Thymus (tissue), 11 donors: ENCODE results near the gene ANKFY1. TPM values are rescaled to one million over a fixed set of nuclear protein-coding genes. Genes with fewer than 3 reads are reported as not detected.

ENCODE experiments used
- DNase-seq, 9 donors: peaks; one replicate each; pipeline ENCODE4 v3.0.0-alpha.2; 2013; ENCODE audit warnings: low spot score in 9 of 9, low read depth in 6 of 9, missing footprints in 1 of 9
- H3K27ac ChIP-seq, 2 donors: one replicate each; pipeline ENCODE4 v1.5.1; 2013; ENCODE audit warnings: control low read depth in 1 of 2, low read depth in 1 of 2, low read length in 1 of 2, mild to moderate bottlenecking in 1 of 2, moderate library complexity in 1 of 2
- H3K27me3 ChIP-seq, 2 donors: one replicate each; pipeline ENCODE4 v1.5.1; 2013; ENCODE audit warnings: low read length in 1 of 2; ENCODE audit not compliant: control insufficient read depth in 2 of 2, insufficient read depth in 1 of 2
- H3K36me3 ChIP-seq, 2 donors: one replicate each; pipeline ENCODE4 v1.5.1; 2013; ENCODE audit warnings: low read length in 1 of 2, mild to moderate bottlenecking in 1 of 2, moderate library complexity in 1 of 2; ENCODE audit not compliant: control insufficient read depth in 2 of 2, insufficient read depth in 2 of 2
- H3K4me1 ChIP-seq, 2 donors: one replicate each; pipeline ENCODE4 v1.5.1; 2013; ENCODE audit warnings: low read length in 2 of 2; ENCODE audit not compliant: control insufficient read depth in 2 of 2, insufficient read depth in 2 of 2
- H3K4me3 ChIP-seq, 2 donors: one replicate each; pipeline ENCODE4 v1.5.1; 2013; ENCODE audit warnings: low read length in 2 of 2, control low read depth in 1 of 2, mild to moderate bottlenecking in 1 of 2
- H3K9me3 ChIP-seq, 2 donors: one replicate each; pipeline ENCODE4 v1.5.1; 2013; ENCODE audit warnings: low read length in 1 of 2, mild to moderate bottlenecking in 1 of 2; ENCODE audit not compliant: control insufficient read depth in 2 of 2, insufficient read depth in 1 of 2
- WGBS: extraction: QIAGEN DNeasy Blood & Tissue Kit; methylation state at CpG from one replicate; pipeline ENCODE4 v1.1.7; 2013; 5-methylcytosine and 5-hydroxymethylcytosine counted together
- polyA plus RNA-seq: library from polyadenylated mRNA; stranded (reverse); fragments of 200-250 nt; gene quantifications from one replicate; pipeline ENCODE4 v1.2.3, GENCODE V29; 2013
- total RNA-seq: library from RNA; stranded (reverse); fragments of 120-200 nt; gene quantifications from one replicate; pipeline ENCODE4 v1.2.4, GENCODE V29; 2013
- donor health status: healthy.

ANKFY1 gene
- total and polyA plus RNA-seq, 2 donors = 14.6 to 15.7 TPM

- Histone ChIP-seq H3K4me1 (peaks cover 0 to 11% of the 10 kb centered on the region in 2 donors), H3K9me3 (no peaks in the 10 kb centered on the region), H3K27ac (no peak overlapping the region), H3K4me3 (no peak overlapping the region), H3K36me3 (peaks cover 28 to 61% of the 10 kb centered on the region in 2 donors), H3K27me3 (no peaks in the 10 kb centered on the region)
- DNase-seq = no peak
Measured at GRCh38 chr17:4234401-4234800, 29.4 kb downstream of the ANKFY1 start.

GRCh38 chr17:4233668-4234258, 30.0 kb downstream of the ANKFY1 start:
- H3K27ac ChIP-seq = no peak overlapping the region
- H3K36me3 ChIP-seq = peaks cover 23 to 55% of the 10 kb centered on the region in 2 donors
- H3K9me3 ChIP-seq = no peaks in the 10 kb centered on the region
- 97% methylated on average over 7 of the region's 7 CpGs for WGBS
- H3K4me1 ChIP-seq = peaks cover 0 to 11% of the 10 kb centered on the region in 2 donors
- DNase-seq = no peak
- H3K4me3 ChIP-seq = no peak overlapping the region
- H3K27me3 ChIP-seq = no peaks in the 10 kb centered on the region

GRCh38 chr17:4232168-4232813, 31.5 kb downstream of the ANKFY1 start:
- Histone ChIP-seq H3K4me3 (no peak overlapping the region), H3K4me1 (peaks cover 0 to 11% of the 10 kb centered on the region in 2 donors), H3K27ac (peak overlapping the region in 1 of 2 donors; percentile 8), H3K9me3 (no peaks in the 10 kb centered on the region), H3K36me3 (peaks cover 19 to 47% of the 10 kb centered on the region in 2 donors), H3K27me3 (no peaks in the 10 kb centered on the region)
- WGBS = 15% methylated on average over 4 of the region's 4 CpGs
- peak in 3 of 9 donors; percentile 9 to 55 (median 13) for DNase-seq

GRCh38 chr17:4229627-4230541, 33.9 kb downstream of the ANKFY1 start:
- DNase-seq = peak in 1 of 9 donors; percentile 17
- Histone ChIP-seq H3K4me1 (peaks cover 0 to 11% of the 10 kb centered on the region in 2 donors), H3K27ac (peak overlapping the region in 1 of 2 donors; percentile 20), H3K9me3 (no peaks in the 10 kb centered on the region), H3K27me3 (no peaks in the 10 kb centered on the region), H3K36me3 (peaks cover 22 to 43% of the 10 kb centered on the region in 2 donors), H3K4me3 (no peak overlapping the region)
- 93% methylated on average over 8 of the region's 8 CpGs for WGBS

- WGBS = 98% methylated on average over 47 of the region's 47 CpGs
- no peaks in the 10 kb centered on the region for H3K4me1 ChIP-seq
- no peak for DNase-seq
- peaks cover 21 to 23% of the 10 kb centered on the region in 2 donors for H3K36me3 ChIP-seq
- H3K9me3 ChIP-seq = no peaks in the 10 kb centered on the region
- H3K27me3 ChIP-seq = no peaks in the 10 kb centered on the region
- no peak overlapping the region for H3K4me3 ChIP-seq
- H3K27ac ChIP-seq = no peak overlapping the region
Measured at GRCh38 chr17:4221899-4222659, 41.7 kb downstream of the ANKFY1 start.

- H3K36me3 ChIP-seq = peaks cover 27 to 28% of the 10 kb centered on the region in 2 donors
- no peaks in the 10 kb centered on the region for H3K9me3 ChIP-seq
- no peak overlapping the region for H3K27ac ChIP-seq
- H3K4me3 ChIP-seq = no peak overlapping the region
- no peak for DNase-seq
- 96% methylated on average over 4 of the region's 4 CpGs for WGBS
- H3K4me1 ChIP-seq = no peaks in the 10 kb centered on the region
- H3K27me3 ChIP-seq = no peaks in the 10 kb centered on the region
Measured at GRCh38 chr17:4221163-4221562, 42.6 kb downstream of the ANKFY1 start.

GRCh38 chr17:4220655-4221054, 43.1 kb downstream of the ANKFY1 start:
- no peaks in the 10 kb centered on the region for H3K9me3 ChIP-seq
- H3K36me3 ChIP-seq = peaks cover 27 to 29% of the 10 kb centered on the region in 2 donors
- H3K4me3 ChIP-seq = no peak overlapping the region
- no peak for DNase-seq
- H3K27ac ChIP-seq = no peak overlapping the region
- no peaks in the 10 kb centered on the region for H3K27me3 ChIP-seq
- WGBS = 97% methylated on average over 7 of the region's 7 CpGs
- H3K4me1 ChIP-seq = no peaks in the 10 kb centered on the region

GRCh38 chr17:4219241-4219640, 44.5 kb downstream of the ANKFY1 start:
- Histone ChIP-seq H3K36me3 (peaks cover 27 to 29% of the 10 kb centered on the region in 2 donors), H3K4me1 (no peaks in the 10 kb centered on the region), H3K27ac (no peak overlapping the region), H3K4me3 (no peak overlapping the region), H3K27me3 (no peaks in the 10 kb centered on the region), H3K9me3 (no peaks in the 10 kb centered on the region)
- WGBS = 95% methylated on average over 3 of the region's 3 CpGs
- no peak for DNase-seq
